Measurements from ENCODE around the gene KISS1R.
A peak's percentile ranks its signal among the peaks of the same experiment; 100 is the strongest.

KISS1R gene

GRCh38 chr19:940591-941291 lies 23.6 kb downstream of the KISS1R start:
- DNase-seq = peak; percentile 70

- DNase-seq = no peak
Observed at GRCh38 chr19:941292-942132, 24.4 kb downstream of the KISS1R start.

GRCh38 chr19:942133-942645 lies 25.1 kb downstream of the KISS1R start:
- no peak for DNase-seq

- no peak for DNase-seq
Observed at GRCh38 chr19:943551-944170, 26.5 kb downstream of the KISS1R start.

- no peak for DNase-seq
Observed at GRCh38 chr19:944171-944567, 27.0 kb downstream of the KISS1R start.

- no peak for DNase-seq
Observed at GRCh38 chr19:944663-945241, 27.6 kb downstream of the KISS1R start.

GRCh38 chr19:945401-946252 lies 28.5 kb downstream of the KISS1R start:
- no peak for DNase-seq

- DNase-seq = no peak
Observed at GRCh38 chr19:947090-947706, 30.1 kb downstream of the KISS1R start.

- no peak for DNase-seq
Observed at GRCh38 chr19:947707-948539, 30.8 kb downstream of the KISS1R start.

- DNase-seq = no peak
Observed at GRCh38 chr19:948842-949496, 31.8 kb downstream of the KISS1R start.

GRCh38 chr19:950352-951066 lies 33.4 kb downstream of the KISS1R start:
- no peak for DNase-seq

GRCh38 chr19:952049-952679 lies 35.0 kb downstream of the KISS1R start:
- DNase-seq = no peak

GRCh38 chr19:952680-953444 lies 35.7 kb downstream of the KISS1R start:
- no peak for DNase-seq

GRCh38 chr19:953445-954271 lies 36.5 kb downstream of the KISS1R start:
- no peak for DNase-seq

GRCh38 chr19:954272-954671 lies 37.1 kb downstream of the KISS1R start:
- DNase-seq = no peak

GRCh38 chr19:954672-955494 lies 37.8 kb downstream of the KISS1R start:
- DNase-seq = no peak

All from activated CD4-positive, alpha-beta T cell treated with anti-CD3 and anti-CD28 coated beads for 48 hours (primary cell).